SK-N-SH (cell line): Measurements from ENCODE around the gene KRTAP4-9.

ENCODE experiments used
- CTCF ChIP-seq: fragments of 200-600 bp; sonication (generic); IDR thresholded peaks from 2 replicates; pipeline ENCODE4 v1.6.1; 2017; ENCODE audit warnings: antibody characterized with exemption, mild to moderate bottlenecking, moderate library complexity
- GABPA ChIP-seq: IDR thresholded peaks from 2 replicates; pipeline ENCODE4 v1.4.0; 2012; ENCODE audit warnings: low read depth, mild to moderate bottlenecking

GRCh38 chr17:41111151-41111885 is 6.1 kb downstream of the KRTAP4-9 start:
- TF ChIP-seq CTCF (no peak), GABPA (no peak)
